CD14-positive monocyte (primary cell): ENCODE measurements around the gene ANKEF1. TPM values are rescaled to one million over a fixed set of nuclear protein-coding genes. Genes with fewer than 3 reads are reported as not detected.

Source experiments
- DNase-seq, 3 donors: peaks; one replicate each; pipeline ENCODE4 v3.0.0-alpha.2; 2011 to 2022
- H2AFZ ChIP-seq: 2 replicates; pipeline ENCODE4 v1.6.0; 2012; ENCODE audit warnings: mild to moderate bottlenecking, low read depth, low read length, inconsistent platforms; ENCODE audit not compliant: insufficient read depth, poor library complexity, severe bottlenecking
- H3K27ac ChIP-seq, 2 donors: 1 replicate in 1 of 2; 2 replicates in 1 of 2; pipeline ENCODE4 v1.5.1; 2012 to 2013; ENCODE audit warnings: low read length in 2 of 2, control low read depth in 1 of 2, inconsistent platforms in 1 of 2, low read depth in 1 of 2, mild to moderate bottlenecking in 1 of 2
- H3K27me3 ChIP-seq, 2 donors: one replicate each; pipeline versions ENCODE4 v1.6.0 to v1.6.1; 2011 to 2013; ENCODE audit warnings: low read length in 2 of 2; ENCODE audit not compliant: control insufficient read depth in 2 of 2, insufficient read depth in 2 of 2
- H3K36me3 ChIP-seq, 2 donors: replicated peaks in 1 of 2; 1 replicate in 1 of 2; 2 replicates in 1 of 2; pipeline versions ENCODE4 v1.5.1 to v1.6.1; 2012 to 2013; ENCODE audit warnings: low read length in 2 of 2, control low read depth in 1 of 2, inconsistent platforms in 1 of 2, mild to moderate bottlenecking in 1 of 2; ENCODE audit not compliant: insufficient read depth in 2 of 2, control insufficient read depth in 1 of 2
- H3K4me1 ChIP-seq, 2 donors: 1 replicate in 1 of 2; 2 replicates in 1 of 2; pipeline versions ENCODE4 v1.5.1 to v1.6.1; 2012 to 2013; ENCODE audit warnings: low read length in 2 of 2, control low read depth in 1 of 2, inconsistent platforms in 1 of 2, mild to moderate bottlenecking in 1 of 2, moderate library complexity in 1 of 2; ENCODE audit not compliant: insufficient read depth in 2 of 2, control insufficient read depth in 1 of 2
- H3K4me2 ChIP-seq: replicated peaks from 2 replicates; pipeline ENCODE3; 2012; ENCODE audit warnings: low read length, moderate library complexity, mild to moderate bottlenecking; ENCODE audit not compliant: poor library complexity, severe bottlenecking; ENCODE audit errors: extremely low read depth
- H3K4me3 ChIP-seq, 3 experiments: fragments of 200-600 bp in 1 of 3; sonication (generic) in 1 of 3; replicated peaks in 1 of 3; 1 replicate in 2 of 3; 2 replicates in 1 of 3; pipeline ENCODE4 v1.5.1; 2011 to 2013; ENCODE audit warnings: low read length in 3 of 3, mild to moderate bottlenecking in 3 of 3, control low read depth in 2 of 3, low read depth in 2 of 3, inconsistent platforms in 1 of 3, moderate library complexity in 1 of 3
- H3K79me2 ChIP-seq: 2 replicates; pipeline ENCODE4 v1.6.0; 2012; ENCODE audit warnings: mild to moderate bottlenecking, control low read depth, inconsistent platforms, low read length, moderate library complexity; ENCODE audit not compliant: insufficient read depth
- H3K9ac ChIP-seq: 2 replicates; pipeline ENCODE4 v1.6.0; 2017; ENCODE audit warnings: low read length, mild to moderate bottlenecking; ENCODE audit not compliant: insufficient read depth, poor library complexity, severe bottlenecking
- H3K9me3 ChIP-seq, 2 donors: replicated peaks in 1 of 2; 1 replicate in 1 of 2; 2 replicates in 1 of 2; pipeline versions ENCODE4 v1.5.1 to v1.6.1; 2012 to 2013; ENCODE audit warnings: low read length in 2 of 2, control low read depth in 1 of 2; ENCODE audit not compliant: control insufficient read depth in 1 of 2, insufficient read depth in 1 of 2
- H4K20me1 ChIP-seq: 2 replicates; pipeline ENCODE4 v1.6.0; 2012; ENCODE audit warnings: mild to moderate bottlenecking, low read length, control low read depth, moderate library complexity; ENCODE audit not compliant: insufficient read depth
- H3K27ac Mint-ChIP-seq, 7 donors: one replicate each; pipeline ENCODE4 v1.8.0; 2020; ENCODE audit warnings: mild to moderate bottlenecking in 7 of 7, mixed read lengths in 7 of 7, moderate library complexity in 6 of 7, inconsistent platforms in 2 of 7
- H3K27me3 Mint-ChIP-seq, 3 donors: one replicate each; pipeline ENCODE4 v1.8.0; 2021 to 2022; ENCODE audit warnings: low read depth in 3 of 3, mild to moderate bottlenecking in 3 of 3, mixed read lengths in 3 of 3, moderate library complexity in 3 of 3, inconsistent platforms in 1 of 3
- H3K36me3 Mint-ChIP-seq, 2 donors: one replicate each; pipeline ENCODE4 v1.8.0; 2020; ENCODE audit warnings: mixed read lengths in 2 of 2, inconsistent platforms in 1 of 2, mild to moderate bottlenecking in 1 of 2
- H3K4me1 Mint-ChIP-seq: one replicate; pipeline ENCODE4 v1.8.0; 2020; ENCODE audit warnings: mild to moderate bottlenecking, mixed read lengths
- H3K4me3 Mint-ChIP-seq, 2 donors: one replicate each; pipeline ENCODE4 v1.8.0; 2020; ENCODE audit warnings: mild to moderate bottlenecking in 2 of 2, mixed read lengths in 2 of 2, moderate library complexity in 1 of 2
- H3K9me3 Mint-ChIP-seq, 7 donors: one replicate each; pipeline ENCODE4 v1.8.0; 2020 to 2022; ENCODE audit warnings: mixed read lengths in 7 of 7, mild to moderate bottlenecking in 6 of 7, moderate library complexity in 6 of 7, inconsistent platforms in 2 of 7
- CTCF ChIP-seq: fragments of 200-600 bp; IDR thresholded peaks from one replicate; pipeline ENCODE4 v1.8.0; 2022; ENCODE audit warnings: antibody characterized with exemption, mild to moderate bottlenecking
- intact Hi-C, 2 donors: fragments of 100-400 bp; cut with micrococcal nuclease; formaldehyde crosslinking; loops; one replicate each; pipeline versions ENCODE4 v1.15.0 to v1.15.1; 2023
- polyA plus RNA-seq, 3 donors: library from polyadenylated mRNA; depleted of rRNA in 1 of 3; unstranded in 2 of 3; stranded (reverse) in 1 of 3; fragments of 300-500 nt in 2 of 3; fragments of >200 nt in 1 of 3; fragmentation: Illumina TruSeq in 2 of 3; gene quantifications; 1 replicate in 2 of 3; 2 replicates in 1 of 3; pipeline ENCODE4 v1.2.3, GENCODE V29; 2012 to 2021
- small RNA-seq: library from RNA; depleted of rRNA; stranded (forward); fragments of <200 nt; gene quantifications from one replicate; pipeline ENCODE3, GENCODE V24; 2012; ENCODE audit warnings: low read depth; ENCODE audit not compliant: insufficient read length

ANKEF1 gene
- polyA plus RNA-seq, 3 donors: 0.03 to 0.15 (median 0.10) TPM

GRCh38 chr20:10105046-10105445 is 70.3 kb downstream of the ANKEF1 start:
- intact Hi-C loops: no loop called here
- no peaks in the 10 kb centered on the region for H4K20me1 ChIP-seq
- Mint-ChIP-seq H3K9me3 (peaks cover 0 to 6% (median 1%) of the 10 kb centered on the region in 7 donors), H3K27ac (no peak overlapping the region), H3K36me3 (no peaks in the 10 kb centered on the region), H3K27me3 (peaks cover 0 to 2% (median 1%) of the 10 kb centered on the region in 3 donors), H3K4me3 (no peak overlapping the region), H3K4me1 (no peaks in the 10 kb centered on the region)
- no peak overlapping the region for H3K4me3 ChIP-seq
- no peak for TF ChIP-seq CTCF
- H3K9me3 ChIP-seq: no peaks in the 10 kb centered on the region
- no peaks in the 10 kb centered on the region for H3K36me3 ChIP-seq
- no peaks in the 10 kb centered on the region for H3K79me2 ChIP-seq
- no peak overlapping the region for H2AFZ ChIP-seq
- no peak overlapping the region for H3K4me2 ChIP-seq
- H3K27me3 ChIP-seq: no peaks in the 10 kb centered on the region
- no peak for DNase-seq
- H3K4me1 ChIP-seq: no peaks in the 10 kb centered on the region
- H3K9ac ChIP-seq: no peak overlapping the region
- no peak overlapping the region for H3K27ac ChIP-seq

Small RNA genes lying within 50 kb of the gene (small RNA-seq; reads per million reads assigned to genes)
- not detected for gene RF00017

Other genes starting within 250 kb of the ANKEF1 start
- gene PAK5, start 195.9 kb upstream of the ANKEF1 start, polyA plus RNA-seq: not detected
- gene SNAP25, start 183.8 kb downstream of the ANKEF1 start, polyA plus RNA-seq: not detected